ENCODE data around the gene TNRC6C. TPM values are rescaled to one million over a fixed set of nuclear protein-coding genes. Genes with fewer than 3 reads are reported as not detected.

Gene TNRC6C
- 7.6 and 7.8 TPM in 2 replicates for total RNA-seq

GRCh38 chr17:77957857-77958715 lies at the start of gene TNRC6C:
TSS of gene TNRC6C (plus strand) at chr17:77958703. CDS start at chr17:78004207, 45,504 bp downstream.

DNA sequence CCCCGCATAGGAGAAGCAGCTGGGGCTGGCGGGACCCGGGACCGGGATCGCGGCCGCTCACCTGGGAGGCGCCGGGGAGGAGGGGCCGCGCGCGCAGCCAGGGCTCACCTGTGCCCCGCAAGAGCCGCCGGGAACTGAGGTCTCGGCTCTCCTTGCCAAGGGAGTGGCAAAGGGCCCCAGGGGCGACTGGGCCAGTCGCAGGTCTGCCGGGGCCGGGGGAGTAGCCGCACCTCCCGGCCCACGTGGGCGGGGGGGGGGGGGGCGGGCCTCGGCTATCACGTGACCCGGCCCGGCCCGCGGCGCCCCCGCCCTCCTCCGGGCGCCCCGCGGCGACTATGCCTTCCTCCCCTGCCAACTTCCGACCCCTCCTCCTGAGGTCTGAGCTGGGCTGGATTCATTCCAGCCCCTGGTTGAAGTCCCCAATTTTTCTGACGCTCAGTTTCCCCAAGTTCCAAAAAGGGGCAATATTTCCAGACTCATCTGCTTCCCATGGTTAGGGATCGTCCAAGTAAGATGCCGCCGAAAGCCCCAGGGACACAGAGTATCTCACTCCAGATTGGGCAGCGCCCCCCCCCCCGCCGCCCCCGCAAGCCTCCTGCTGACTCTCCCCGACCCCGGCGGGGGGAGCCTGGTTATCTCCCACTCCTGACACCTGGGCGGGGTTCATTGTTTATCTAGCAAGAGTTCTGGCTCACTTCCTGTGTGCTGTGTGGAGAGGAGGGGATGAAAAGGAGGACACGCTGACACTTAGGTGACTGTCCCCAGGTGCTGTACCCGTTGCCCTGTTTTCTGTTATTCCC lies 170.2 kb downstream of the TNRC6C start, which contains the start of gene TMC6:
Gene TMC6 (minus strand): TSS at position 205 of the 800 bp plus-strand sequence. CDS start 1,923 bp downstream, outside the sequence.

GRCh38 chr17:78130437-78131101 lies 172.1 kb downstream of the TNRC6C start, which contains the start of gene TMC8:
TSS of gene TMC8 (plus strand) at chr17:78130771. CDS start at chr17:78131589, 818 bp downstream.

Other genes with a start within 250 kb of the TNRC6C start
- 1.3 and 12.1 TPM in 2 replicates for gene TMC6, start 170.1 kb downstream of the TNRC6C start, total RNA-seq
- 0.13 TPM in 1 of 2 replicates, not detected in the other for gene TMC8, start 172.1 kb downstream of the TNRC6C start, total RNA-seq
- gene C17orf99, start 187.7 kb downstream of the TNRC6C start, total RNA-seq, result not detected in 2 replicates
- gene SYNGR2, start 209.9 kb downstream of the TNRC6C start, total RNA-seq, result 20.1 and 43.0 TPM in 2 replicates
- 27.5 and 43.7 TPM in 2 replicates for gene TK1, start 228.3 kb downstream of the TNRC6C start, total RNA-seq
- 25.7 and 36.0 TPM in 2 replicates for gene AFMID, start 228.7 kb downstream of the TNRC6C start, total RNA-seq